RCC 7860 (cell line): ENCODE data around the gene HEPACAM2.

Source experiments
- DNase-seq: peaks from one replicate; pipeline ENCODE4 v3.0.0-alpha.2; 2015; ENCODE audit warnings: low spot score
- FAIRE-seq: peaks from 2 replicates; lab custom pipeline; 2012; peaks lifted over from hg19 to GRCh38; lab: Jason Lieb, UNC

The HEPACAM2 gene

GRCh38 chr7:93148727-93149126 lies 77.5 kb downstream of the HEPACAM2 start:
- DNase-seq (no peak), FAIRE-seq (no peak)

GRCh38 chr7:93148144-93148543 lies 78.1 kb downstream of the HEPACAM2 start, which contains the start of gene SAMD9L:
TSS of gene SAMD9L (minus strand) at chr7:93148385. CDS start at chr7:93135971, 12,414 bp downstream.
- no peak for FAIRE-seq
- DNase-seq: peak; percentile 42

- peak; percentile 74 for FAIRE-seq
Observed at GRCh38 chr7:93147363-93147762, 78.9 kb downstream of the HEPACAM2 start.

GRCh38 chr7:93146472-93147141 lies 79.7 kb downstream of the HEPACAM2 start:
- DNase-seq (no peak), FAIRE-seq (no peak)

More at GRCh38 chr7:93147363-93147762, 78.9 kb downstream of the HEPACAM2 start:
- peak; percentile 40 for DNase-seq

- FAIRE-seq: no peak
- DNase-seq: no peak
Observed at GRCh38 chr7:93146036-93146435, 80.2 kb downstream of the HEPACAM2 start.

GRCh38 chr7:93145354-93145753 lies 80.9 kb downstream of the HEPACAM2 start:
- FAIRE-seq (no peak), DNase-seq (no peak)

GRCh38 chr7:93142127-93142526 lies 84.1 kb downstream of the HEPACAM2 start:
- no peak for DNase-seq
- no peak for FAIRE-seq

GRCh38 chr7:93140582-93141191 lies 85.6 kb downstream of the HEPACAM2 start:
- FAIRE-seq (no peak), DNase-seq (no peak)

- FAIRE-seq (no peak), DNase-seq (no peak)
Observed at GRCh38 chr7:93138576-93138975, 87.7 kb downstream of the HEPACAM2 start.
